Measurements from ENCODE around the gene HEATR3.

DNA sequence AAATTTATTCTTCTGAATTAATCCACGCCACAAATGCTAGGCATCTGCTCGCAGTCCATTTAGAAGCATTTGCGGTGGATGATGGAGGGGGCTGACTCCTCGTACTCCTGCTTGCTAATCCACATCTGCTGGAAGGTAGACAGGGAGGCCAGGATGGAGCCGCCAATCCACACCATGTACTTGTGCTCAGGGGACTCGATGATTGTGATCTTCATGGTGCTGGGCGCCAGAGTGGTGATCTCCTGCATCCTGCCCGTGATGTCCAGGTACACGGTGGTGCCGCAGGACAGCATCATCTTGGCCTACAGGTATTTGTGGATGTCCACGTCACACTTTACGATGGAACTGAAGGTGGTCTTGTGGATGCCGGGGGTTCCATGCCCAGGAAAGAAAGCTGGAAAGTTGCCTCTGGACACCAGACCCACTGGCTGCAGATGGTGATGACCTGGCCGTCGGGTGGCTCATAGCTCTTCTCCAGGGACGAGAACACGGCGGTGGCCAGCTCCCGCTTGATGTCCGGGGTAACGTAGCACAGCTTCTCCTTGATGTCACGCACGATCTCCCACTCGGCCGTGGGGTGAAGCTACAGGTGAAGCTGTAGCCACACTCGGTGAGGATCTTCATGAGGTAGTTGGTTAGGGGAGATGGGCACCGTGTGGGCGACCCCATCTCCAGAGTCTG is 7.5 kb upstream of the HEATR3 start:
- no peak for TF ChIP-seq FOXM1 (IDR thresholded peaks at IDR 0.05; ENCODE audit: borderline replicate concordance)
- TF ChIP-seq FOXK2 (IDR thresholded peaks at IDR 0.05): no peak
- no peak for TF ChIP-seq HDGF (IDR thresholded peaks at IDR 0.05; ENCODE audit: borderline replicate concordance)
- no peak for TF ChIP-seq SUZ12 (IDR thresholded peaks at IDR 0.05)
- TF ChIP-seq ARNT (IDR thresholded peaks at IDR 0.05): no peak
- no peak for TF ChIP-seq SP1 (IDR thresholded peaks at IDR 0.05)
- no peak for TF ChIP-seq FOXA1 (IDR thresholded peaks at IDR 0.05)

All from HEK293T (cell line).